WERI-Rb-1 (cell line): Measurements from ENCODE around the gene LRRC38.

ENCODE experiments used
- DNase-seq: peaks from one replicate; pipeline ENCODE4 v3.0.0-alpha.2; 2020
- H3K27ac ChIP-seq: fragments of 250-450 bp; sonication (Bioruptor Pico); 2 replicates; pipeline ENCODE4 v1.5.1; 2020; ENCODE audit warnings: mild to moderate bottlenecking, moderate library complexity
- H3K27me3 ChIP-seq: fragments of 250-450 bp; sonication (Bioruptor Pico); 2 replicates; pipeline ENCODE4 v1.5.1; 2021; ENCODE audit warnings: mild to moderate bottlenecking, low read depth, moderate library complexity; ENCODE audit not compliant: insufficient read depth, severe bottlenecking
- H3K36me3 ChIP-seq: fragments of 250-450 bp; sonication (Bioruptor Pico); 2 replicates; pipeline ENCODE4 v1.5.1; 2020; ENCODE audit warnings: mild to moderate bottlenecking, moderate library complexity
- H3K4me3 ChIP-seq: 2 replicates; pipeline ENCODE4 v1.5.1; 2011; ENCODE audit warnings: low read depth, mild to moderate bottlenecking, control low read depth, low read length
- H3K9me3 ChIP-seq: fragments of 250-450 bp; sonication (Bioruptor Pico); 2 replicates; pipeline ENCODE4 v1.5.1; 2021; ENCODE audit warnings: mild to moderate bottlenecking, moderate library complexity; ENCODE audit not compliant: severe bottlenecking
- TF ChIP-seq, protein P1 (sequence below): IDR thresholded peaks from 2 replicates; pipeline ENCODE4 v1.5.1; 2011; ENCODE audit warnings: low read depth, mild to moderate bottlenecking, control low read depth, inconsistent platforms, low read length

The LRRC38 gene

GRCh38 chr1:13500806-13501205 lies 13.0 kb downstream of the LRRC38 start:
- Histone ChIP-seq H3K27ac (no peak overlapping the region), H3K27me3 (no peaks in the 10 kb centered on the region), H3K36me3 (no peaks in the 10 kb centered on the region), H3K4me3 (no peak overlapping the region), H3K9me3 (no peaks in the 10 kb centered on the region)
- no peak for DNase-seq
- TF ChIP-seq, protein P1, sequence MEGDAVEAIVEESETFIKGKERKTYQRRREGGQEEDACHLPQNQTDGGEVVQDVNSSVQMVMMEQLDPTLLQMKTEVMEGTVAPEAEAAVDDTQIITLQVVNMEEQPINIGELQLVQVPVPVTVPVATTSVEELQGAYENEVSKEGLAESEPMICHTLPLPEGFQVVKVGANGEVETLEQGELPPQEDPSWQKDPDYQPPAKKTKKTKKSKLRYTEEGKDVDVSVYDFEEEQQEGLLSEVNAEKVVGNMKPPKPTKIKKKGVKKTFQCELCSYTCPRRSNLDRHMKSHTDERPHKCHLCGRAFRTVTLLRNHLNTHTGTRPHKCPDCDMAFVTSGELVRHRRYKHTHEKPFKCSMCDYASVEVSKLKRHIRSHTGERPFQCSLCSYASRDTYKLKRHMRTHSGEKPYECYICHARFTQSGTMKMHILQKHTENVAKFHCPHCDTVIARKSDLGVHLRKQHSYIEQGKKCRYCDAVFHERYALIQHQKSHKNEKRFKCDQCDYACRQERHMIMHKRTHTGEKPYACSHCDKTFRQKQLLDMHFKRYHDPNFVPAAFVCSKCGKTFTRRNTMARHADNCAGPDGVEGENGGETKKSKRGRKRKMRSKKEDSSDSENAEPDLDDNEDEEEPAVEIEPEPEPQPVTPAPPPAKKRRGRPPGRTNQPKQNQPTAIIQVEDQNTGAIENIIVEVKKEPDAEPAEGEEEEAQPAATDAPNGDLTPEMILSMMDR: no peak

DNA sequence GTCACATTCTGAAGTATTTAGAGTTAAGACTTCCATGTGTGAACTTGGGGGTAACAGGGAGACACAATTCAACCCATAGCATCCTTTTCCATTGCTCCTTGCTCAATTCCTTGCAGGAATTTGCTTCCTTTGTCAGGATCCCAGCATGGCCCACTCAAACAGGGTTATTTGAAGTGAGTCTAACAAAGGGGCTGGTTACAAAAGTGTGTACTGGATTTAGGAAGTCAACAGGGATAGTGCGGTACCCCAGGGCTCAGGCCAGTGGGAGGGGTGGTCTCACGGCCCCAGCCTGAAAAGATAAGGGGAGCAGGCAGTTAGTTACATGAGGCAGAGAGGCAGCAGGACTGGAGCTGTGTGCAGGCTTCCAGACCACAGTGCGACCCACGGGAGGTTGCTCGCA lies 14.4 kb downstream of the LRRC38 start:
- TF ChIP-seq, protein P1: no peak
- Histone ChIP-seq H3K36me3 (no peaks in the 10 kb centered on the region; the same call in 1 of the 2 replicates), H3K27me3 (no peaks in the 10 kb centered on the region), H3K27ac (no peak overlapping the region), H3K9me3 (no peaks in the 10 kb centered on the region), H3K4me3 (no peak overlapping the region)
- DNase-seq: no peak

DNA sequence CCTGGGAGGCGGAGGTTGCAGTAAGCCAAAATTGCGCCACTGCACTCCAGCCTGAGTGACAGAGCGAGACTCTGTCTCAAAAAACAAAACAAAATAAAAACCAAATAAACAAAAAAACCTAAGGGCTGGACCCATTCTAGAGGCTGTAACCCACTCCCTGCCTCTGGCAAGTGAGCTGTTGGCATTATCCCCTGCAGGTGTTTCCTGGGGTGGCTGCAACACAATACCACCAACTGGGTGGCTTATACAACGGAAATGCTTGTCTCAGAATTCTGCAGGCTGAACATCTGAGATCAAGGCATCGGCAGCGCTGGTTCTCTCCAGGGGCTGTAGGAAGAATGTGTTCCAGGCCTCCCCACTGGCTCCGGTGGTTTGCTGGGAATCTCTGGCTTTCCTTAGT lies 15.2 kb downstream of the LRRC38 start:
- TF ChIP-seq, protein P1: no peak
- no peaks in the 10 kb centered on the region; the same call in 1 of the 2 replicates for H3K36me3 ChIP-seq
- peaks cover 6% of the 10 kb centered on the region for H3K9me3 ChIP-seq
- H3K4me3 ChIP-seq: no peak overlapping the region
- no peak for DNase-seq
- no peak overlapping the region for H3K27ac ChIP-seq
- H3K27me3 ChIP-seq: no peaks in the 10 kb centered on the region

GRCh38 chr1:13495186-13495585 lies 18.6 kb downstream of the LRRC38 start:
- H3K9me3 ChIP-seq: peaks cover 7% of the 10 kb centered on the region
- H3K4me3 ChIP-seq: no peak overlapping the region
- no peaks in the 10 kb centered on the region; the same call in 1 of the 2 replicates for H3K36me3 ChIP-seq
- no peaks in the 10 kb centered on the region for H3K27me3 ChIP-seq
- no peak for DNase-seq
- TF ChIP-seq, protein P1: no peak
- 0 out of 2 replicates have a peak overlapping the region, but pooled peaks have one; percentile 8 for H3K27ac ChIP-seq

DNA sequence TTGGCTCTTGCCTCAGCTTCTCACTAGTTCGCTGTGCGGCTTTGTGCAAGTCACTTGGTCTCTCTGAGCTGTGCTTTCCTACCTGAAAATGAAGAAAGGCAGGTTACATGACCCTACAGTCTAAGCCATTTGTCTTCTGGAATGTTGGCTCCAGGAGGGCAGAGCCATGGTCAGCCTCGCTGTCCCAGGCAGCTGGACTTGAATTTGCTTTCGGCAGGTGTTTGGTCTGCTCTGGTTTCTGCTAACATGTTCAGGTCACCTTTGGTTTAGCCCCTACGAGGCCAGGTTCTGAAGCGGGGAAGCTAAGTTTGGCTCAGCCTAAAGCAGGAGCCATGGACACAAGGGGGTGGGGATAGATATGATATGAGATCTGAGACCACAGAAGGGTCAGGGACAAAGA lies 19.1 kb downstream of the LRRC38 start:
- TF ChIP-seq, protein P1: no peak
- peaks cover 7% of the 10 kb centered on the region for H3K9me3 ChIP-seq
- no peaks in the 10 kb centered on the region; the same call in 1 of the 2 replicates for H3K36me3 ChIP-seq
- no peak for DNase-seq
- no peak overlapping the region for H3K4me3 ChIP-seq
- no peaks in the 10 kb centered on the region for H3K27me3 ChIP-seq
- 0 out of 2 replicates have a peak overlapping the region, but pooled peaks have one; percentile 8 for H3K27ac ChIP-seq

GRCh38 chr1:13494025-13494424 lies 19.8 kb downstream of the LRRC38 start:
- TF ChIP-seq, protein P1: no peak
- Histone ChIP-seq H3K36me3 (no peaks in the 10 kb centered on the region; the same call in 1 of the 2 replicates), H3K9me3 (peaks cover 7% of the 10 kb centered on the region), H3K27ac (no peak overlapping the region), H3K4me3 (no peak overlapping the region), H3K27me3 (no peaks in the 10 kb centered on the region)
- DNase-seq: no peak
